Esophagus muscularis mucosa (tissue), 4 donors: ENCODE data around the gene UBE2V1. TPM values are rescaled to one million over a fixed set of nuclear protein-coding genes. Genes with fewer than 3 reads are reported as not detected.

Experiments
- DNase-seq: peaks from one replicate; pipeline ENCODE4 v3.0.0-alpha.2; 2017; ENCODE audit errors: extremely low spot score
- H3K27ac ChIP-seq, 4 donors: fragments of 200-600 bp; sonication (generic); replicated peaks in 1 of 4; 1 replicate in 3 of 4; 2 replicates in 1 of 4; pipeline ENCODE4 v1.5.1; 2016 to 2019; ENCODE audit warnings: mild to moderate bottlenecking in 1 of 4
- H3K27me3 ChIP-seq, 4 donors: fragments of 200-600 bp; sonication (generic); one replicate each; pipeline versions ENCODE4 v1.5.1 to v1.6.0; 2016 to 2019
- H3K36me3 ChIP-seq, 4 donors: fragments of 200-600 bp; sonication (generic); one replicate each; pipeline ENCODE4 v1.5.1; 2016 to 2019
- H3K4me1 ChIP-seq, 4 donors: fragments of 200-600 bp; sonication (generic); one replicate each; pipeline ENCODE4 v1.5.1; 2016 to 2019
- H3K4me3 ChIP-seq, 4 donors: fragments of 200-600 bp; sonication (generic); 1 replicate in 2 of 4; 2 replicates in 2 of 4; pipeline ENCODE4 v1.5.1; 2016 to 2019; ENCODE audit warnings: mild to moderate bottlenecking in 4 of 4, moderate library complexity in 1 of 4
- H3K9me3 ChIP-seq, 4 donors: fragments of 200-600 bp; sonication (generic); 1 replicate in 3 of 4; 2 replicates in 1 of 4; pipeline ENCODE4 v1.5.1; 2016 to 2019
- EP300 ChIP-seq: sonication (generic); formaldehyde crosslinking; IDR thresholded peaks from one replicate; pipeline ENCODE4 v1.6.1; 2017; ENCODE audit warnings: antibody characterized with exemption
- POLR2A ChIP-seq: fragments of 450-650 bp; IDR thresholded peaks from one replicate; pipeline ENCODE4 v1.6.1; 2017; ENCODE audit warnings: antibody characterized with exemption, moderate library complexity, mild to moderate bottlenecking, low read depth
- POLR2AphosphoS5 ChIP-seq, 2 donors: sonication (generic); formaldehyde crosslinking; IDR thresholded peaks; one replicate each; pipeline ENCODE4 v1.6.1; 2017; ENCODE audit warnings: antibody characterized with exemption in 2 of 2
- WGBS: methylation state at CpG from one replicate; pipeline ENCODE4 v1.1.5; 2018; 5-methylcytosine and 5-hydroxymethylcytosine counted together
- intact Hi-C: fragments of 100-400 bp; cut with DNase I; formaldehyde crosslinking; loops from one replicate; pipeline ENCODE4 v1.15.1; 2023
- total RNA-seq, 4 donors: library from RNA; depleted of rRNA; stranded (reverse); fragments of >200 nt; gene quantifications; one replicate each; pipeline versions ENCODE4 v1.1.0 to v1.2.1, GENCODE V29; 2016
- TF ChIP-seq, protein P1 (sequence below), 3 experiments: fragments of 200-600 bp in 2 of 3; fragments of 450-650 bp in 1 of 3; sonication (generic) in 2 of 3; IDR thresholded peaks; one replicate each; pipeline ENCODE4 v1.5.1; 2017 to 2019; ENCODE audit warnings: antibody characterized with exemption in 3 of 3, mild to moderate bottlenecking in 2 of 3, moderate library complexity in 1 of 3

UBE2V1 gene
- total RNA-seq, 4 donors from 2014 or later: 66.8 to 104 (median 78.3) TPM

DNA sequence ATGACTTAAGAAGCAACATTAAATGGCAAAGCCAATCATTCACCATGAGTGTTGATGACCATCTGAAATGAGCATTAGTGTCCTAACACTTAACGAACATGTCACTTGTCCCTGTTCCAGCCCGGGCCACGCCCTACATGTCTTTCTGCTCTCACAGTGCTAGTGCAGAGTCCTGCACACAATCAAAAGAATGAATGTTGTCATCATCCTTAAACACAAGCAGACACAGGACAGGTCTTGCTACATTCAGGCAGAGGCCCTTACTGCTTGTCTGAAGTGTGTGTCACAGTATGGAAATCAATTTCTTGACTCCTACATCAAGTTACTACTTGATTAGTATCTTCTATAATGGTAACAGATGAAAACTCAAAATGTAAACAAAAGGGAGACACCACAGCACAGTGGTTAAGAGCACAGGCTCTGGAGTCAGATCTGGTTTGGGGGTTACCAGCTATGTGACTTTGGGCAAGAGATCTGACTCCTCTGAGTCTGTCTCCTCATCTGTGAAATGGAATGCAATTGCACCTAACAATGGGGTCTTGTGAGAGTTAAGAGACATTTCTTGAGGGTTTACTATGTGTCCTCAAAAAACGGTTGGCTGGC is 17.4 kb downstream of the UBE2V1 start:
- intact Hi-C loops: no loop called here
- Histone ChIP-seq H3K9me3 (no peaks in the 10 kb centered on the region), H3K36me3 (peaks cover 22 to 37% (median 27%) of the 10 kb centered on the region in 4 donors), H3K27me3 (no peaks in the 10 kb centered on the region), H3K27ac (no peak overlapping the region), H3K4me1 (peaks cover 48 to 61% (median 59%) of the 10 kb centered on the region in 4 donors), H3K4me3 (no peak overlapping the region)
- WGBS: 79% methylated on average over 4 of the region's 4 CpGs
- TF ChIP-seq POLR2A (no peak), EP300 (no peak)
- DNase-seq: no peak

DNA sequence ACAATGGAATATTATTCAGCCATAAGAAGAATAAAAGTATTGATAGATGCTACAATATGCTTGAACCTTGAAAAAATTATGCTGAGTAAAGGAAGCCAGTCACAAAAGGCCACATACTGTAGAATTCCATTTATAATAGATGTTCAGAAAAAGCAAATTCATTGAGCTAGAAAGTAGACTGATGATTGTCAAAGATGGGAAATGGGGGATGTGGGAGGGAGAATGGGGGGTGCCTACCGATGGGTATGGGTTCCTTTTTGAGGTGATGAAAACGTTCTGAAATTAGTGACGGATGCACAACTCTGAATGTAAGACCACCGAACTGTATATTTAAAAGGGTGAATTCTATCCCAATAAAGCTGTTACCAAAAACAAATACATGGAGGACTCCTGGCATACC is 18.4 kb downstream of the UBE2V1 start:
- no peak for DNase-seq
- H3K9me3 ChIP-seq: no peaks in the 10 kb centered on the region
- H3K27me3 ChIP-seq: no peaks in the 10 kb centered on the region
- TF ChIP-seq POLR2A: no peak
- TF ChIP-seq, protein P1, sequence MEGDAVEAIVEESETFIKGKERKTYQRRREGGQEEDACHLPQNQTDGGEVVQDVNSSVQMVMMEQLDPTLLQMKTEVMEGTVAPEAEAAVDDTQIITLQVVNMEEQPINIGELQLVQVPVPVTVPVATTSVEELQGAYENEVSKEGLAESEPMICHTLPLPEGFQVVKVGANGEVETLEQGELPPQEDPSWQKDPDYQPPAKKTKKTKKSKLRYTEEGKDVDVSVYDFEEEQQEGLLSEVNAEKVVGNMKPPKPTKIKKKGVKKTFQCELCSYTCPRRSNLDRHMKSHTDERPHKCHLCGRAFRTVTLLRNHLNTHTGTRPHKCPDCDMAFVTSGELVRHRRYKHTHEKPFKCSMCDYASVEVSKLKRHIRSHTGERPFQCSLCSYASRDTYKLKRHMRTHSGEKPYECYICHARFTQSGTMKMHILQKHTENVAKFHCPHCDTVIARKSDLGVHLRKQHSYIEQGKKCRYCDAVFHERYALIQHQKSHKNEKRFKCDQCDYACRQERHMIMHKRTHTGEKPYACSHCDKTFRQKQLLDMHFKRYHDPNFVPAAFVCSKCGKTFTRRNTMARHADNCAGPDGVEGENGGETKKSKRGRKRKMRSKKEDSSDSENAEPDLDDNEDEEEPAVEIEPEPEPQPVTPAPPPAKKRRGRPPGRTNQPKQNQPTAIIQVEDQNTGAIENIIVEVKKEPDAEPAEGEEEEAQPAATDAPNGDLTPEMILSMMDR (IDR thresholded peaks at IDR 0.05): no peak
- TF ChIP-seq EP300: no peak
- TF ChIP-seq POLR2AphosphoS5 (IDR thresholded peaks at IDR 0.05): no peak
- peaks cover 39 to 61% (median 58%) of the 10 kb centered on the region in 4 donors for H3K4me1 ChIP-seq
- no peak overlapping the region for H3K27ac ChIP-seq
- peaks cover 22 to 41% (median 27%) of the 10 kb centered on the region in 4 donors for H3K36me3 ChIP-seq
- no peak overlapping the region for H3K4me3 ChIP-seq
- intact Hi-C loops: no loop called here
- WGBS: 89% methylated on average over 4 of the region's 4 CpGs

DNA sequence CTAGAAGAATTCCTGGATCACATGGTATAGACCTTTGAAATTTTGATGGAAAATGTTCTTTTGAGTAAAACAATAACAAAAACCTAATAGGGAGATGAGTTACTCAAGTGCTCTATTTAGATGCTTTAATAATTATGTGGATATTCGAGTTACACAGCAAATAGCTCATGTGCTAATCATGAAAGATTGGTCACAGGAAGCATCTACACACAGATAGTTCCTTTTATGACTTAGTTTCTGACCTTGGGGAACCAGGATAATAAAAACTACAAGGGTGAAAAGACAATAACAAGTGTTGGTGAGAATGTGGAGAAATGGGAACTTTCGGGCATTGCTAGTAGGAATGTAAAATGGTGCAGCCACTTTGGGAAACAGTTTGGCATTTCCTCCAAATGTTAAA is 19.7 kb downstream of the UBE2V1 start:
- no peak overlapping the region for H3K27ac ChIP-seq
- 74% methylated on average over 2 of the region's 2 CpGs for WGBS
- DNase-seq: no peak
- TF ChIP-seq, protein P1 (IDR thresholded peaks at IDR 0.05): no peak
- TF ChIP-seq POLR2A: no peak
- no peak for TF ChIP-seq POLR2AphosphoS5 (IDR thresholded peaks at IDR 0.05)
- TF ChIP-seq EP300: no peak
- no peaks in the 10 kb centered on the region for H3K9me3 ChIP-seq
- no peak overlapping the region for H3K4me3 ChIP-seq
- H3K27me3 ChIP-seq: no peaks in the 10 kb centered on the region
- peaks cover 27 to 55% (median 52%) of the 10 kb centered on the region in 4 donors for H3K4me1 ChIP-seq
- H3K36me3 ChIP-seq: peaks cover 22 to 54% (median 31%) of the 10 kb centered on the region in 4 donors
- intact Hi-C loops: no loop called here

DNA sequence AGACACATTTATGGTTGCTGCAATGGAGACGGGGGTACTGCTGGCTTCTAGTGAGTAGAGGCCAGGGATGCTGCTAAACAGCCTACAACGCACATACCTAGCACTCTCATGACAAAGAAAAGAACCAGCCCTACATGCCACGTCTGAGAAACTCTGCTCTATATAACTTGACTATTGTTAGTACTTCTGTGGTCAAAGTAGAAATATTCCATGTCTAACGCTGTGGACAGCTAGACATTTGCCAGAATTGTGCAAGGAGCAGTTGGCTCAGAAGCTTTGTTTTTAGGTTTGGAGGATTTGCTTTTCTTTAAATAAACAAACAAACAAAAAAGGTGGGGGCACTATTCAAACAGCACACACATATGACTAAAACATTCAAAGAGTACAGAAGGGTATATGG is 20.5 kb downstream of the UBE2V1 start:
- 64% methylated on average over 4 of the region's 4 CpGs for WGBS
- Histone ChIP-seq H3K4me3 (no peak overlapping the region), H3K4me1 (peaks cover 19 to 52% (median 50%) of the 10 kb centered on the region in 4 donors), H3K9me3 (no peaks in the 10 kb centered on the region), H3K27me3 (no peaks in the 10 kb centered on the region), H3K36me3 (peaks cover 22 to 55% (median 31%) of the 10 kb centered on the region in 4 donors), H3K27ac (peak overlapping the region in 2 of 4 donors; percentile 14 to 16)
- TF ChIP-seq, protein P1 (IDR thresholded peaks at IDR 0.05): no peak
- TF ChIP-seq POLR2AphosphoS5 (IDR thresholded peaks at IDR 0.05): no peak
- no peak for TF ChIP-seq POLR2A
- no peak for TF ChIP-seq EP300
- intact Hi-C loops: no loop called here
- DNase-seq: no peak

DNA sequence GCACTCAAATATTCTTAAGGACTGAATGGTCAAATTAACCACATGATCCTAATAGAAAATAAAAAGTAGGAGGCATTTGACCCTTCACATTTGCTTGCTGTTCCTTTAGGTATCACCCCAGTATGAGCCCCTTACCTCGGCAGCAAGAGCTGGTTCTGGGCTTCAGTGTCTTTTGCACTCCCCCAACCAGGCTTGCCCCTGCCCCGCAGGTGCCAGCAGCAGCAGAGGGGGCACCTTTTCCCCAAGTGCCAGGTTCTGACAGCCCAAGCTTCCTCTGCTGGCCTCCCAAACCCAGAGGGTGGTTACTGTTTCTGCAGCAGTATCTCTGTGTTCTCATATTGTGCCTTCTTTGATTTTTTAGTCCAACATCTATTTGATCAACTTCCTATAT is 23.2 kb downstream of the UBE2V1 start:
- Histone ChIP-seq H3K27me3 (no peaks in the 10 kb centered on the region), H3K4me3 (no peak overlapping the region), H3K36me3 (peaks cover 3 to 37% (median 15%) of the 10 kb centered on the region in 4 donors), H3K9me3 (no peaks in the 10 kb centered on the region), H3K4me1 (peaks cover 24 to 72% (median 68%) of the 10 kb centered on the region in 4 donors), H3K27ac (no peak overlapping the region)
- TF ChIP-seq POLR2AphosphoS5 (IDR thresholded peaks at IDR 0.05) (no peak), EP300 (no peak), POLR2A (no peak)
- TF ChIP-seq, protein P1 (IDR thresholded peaks at IDR 0.05): no peak
- intact Hi-C loops: no loop called here
- 80% methylated on average over 2 of the region's 2 CpGs for WGBS
- DNase-seq: no peak
